ENCODE results near the gene ABL1.

GRCh38 chr9:130847306-130848217 lies 12.5 kb downstream of the ABL1 start:
- peak; percentile 49 for TF ChIP-seq CTCF (conservative IDR thresholded peaks at IDR 0.05; ENCODE audit: low read depth, low read length)
- no peak for TF ChIP-seq EZH2 (IDR thresholded peaks at IDR 0.05; ENCODE audit: borderline replicate concordance, low read depth, low read length, poor library complexity, severe bottlenecking)

Data from A673 (cell line).